H1 (cell line): ENCODE measurements around the gene C2orf76. TPM values are rescaled to one million over a fixed set of nuclear protein-coding genes. Genes with fewer than 3 reads are reported as not detected.

Experiments
- CTCF ChIA-PET: fragments of 300-600 bp; sonication (Branson Sonifier 250); formaldehyde crosslinking; loops from one replicate; lab custom pipeline; 2021; ENCODE audit not compliant: partially characterized antibody; lab: Charles Lee
- POLR2A ChIA-PET: fragments of 300-600 bp; sonication (Branson Sonifier 250); formaldehyde crosslinking; loops from one replicate; lab custom pipeline; 2021; ENCODE audit warnings: inconsistent platforms; ENCODE audit not compliant: partially characterized antibody; lab: Charles Lee
- DNase-seq, 2 experiments: peaks; one replicate each; pipeline versions ENCODE4 v3.0.0 to v3.0.0-alpha.2; 2010 to 2022; ENCODE audit warnings: low spot score in 2 of 2, low read depth in 1 of 2, mixed read lengths in 1 of 2
- FAIRE-seq: peaks from 2 replicates; lab custom pipeline; 2011; peaks lifted over from hg19 to GRCh38; lab: Jason Lieb, UNC
- H2AFZ ChIP-seq: 2 replicates; pipeline ENCODE4 v1.8.1; 2012; ENCODE audit warnings: low read length, inconsistent platforms
- H2AK5ac ChIP-seq: 2 replicates; pipeline ENCODE4 v1.6.1; 2013; ENCODE audit warnings: low read depth, low read length
- H2BK120ac ChIP-seq: replicated peaks from 2 replicates; pipeline ENCODE3; 2013; ENCODE audit warnings: low read depth, low read length, inconsistent platforms
- H2BK12ac ChIP-seq: 2 replicates; pipeline ENCODE4 v1.6.1; 2013; ENCODE audit warnings: low read depth, low read length
- H2BK15ac ChIP-seq: 2 replicates; pipeline ENCODE4 v1.6.1; 2013; ENCODE audit warnings: low read length
- H2BK20ac ChIP-seq: 2 replicates; pipeline ENCODE4 v1.6.1; 2013; ENCODE audit warnings: low read length
- H2BK5ac ChIP-seq: 2 replicates; pipeline ENCODE4 v1.6.1; 2013; ENCODE audit warnings: low read depth, low read length
- H3K14ac ChIP-seq: 2 replicates; pipeline ENCODE4 v1.6.1; 2013; ENCODE audit warnings: inconsistent platforms; ENCODE audit not compliant: insufficient read length
- H3K18ac ChIP-seq: 2 replicates; pipeline ENCODE4 v1.6.1; 2013; ENCODE audit warnings: low read length; ENCODE audit errors: extremely low read depth
- H3K23ac ChIP-seq: 2 replicates; pipeline ENCODE4 v1.6.1; 2013; ENCODE audit warnings: inconsistent platforms; ENCODE audit not compliant: insufficient read length
- H3K23me2 ChIP-seq: 2 replicates; pipeline ENCODE4 v1.6.1; 2013; ENCODE audit warnings: low read depth, low read length
- H3K27ac ChIP-seq: 2 replicates; pipeline ENCODE4 v1.6.1; 2011; ENCODE audit warnings: low read depth, low read length, inconsistent platforms
- H3K27me3 ChIP-seq, 4 experiments: replicated peaks in 1 of 4; 1 replicate in 1 of 4; 2 replicates in 3 of 4; pipeline versions ENCODE4 v1.6.1 to v1.8.1; 2011 to 2013; ENCODE audit warnings: low read length in 3 of 4, mild to moderate bottlenecking in 3 of 4, inconsistent platforms in 2 of 4, mixed read lengths in 2 of 4, moderate library complexity in 1 of 4; ENCODE audit not compliant: control insufficient read depth in 3 of 4, insufficient read depth in 3 of 4; ENCODE audit errors: extremely low read depth in 1 of 4
- H3K36me3 ChIP-seq, 4 experiments: 2 replicates each; pipeline versions ENCODE4 v1.6.1 to v1.8.1; 2011 to 2013; ENCODE audit warnings: mild to moderate bottlenecking in 4 of 4, low read length in 3 of 4, moderate library complexity in 2 of 4, control low read depth in 1 of 4, inconsistent platforms in 1 of 4; ENCODE audit not compliant: insufficient read depth in 4 of 4, control insufficient read depth in 2 of 4
- H3K4ac ChIP-seq: replicated peaks from 2 replicates; pipeline ENCODE3; 2013; ENCODE audit warnings: low read length, low read depth, mixed read lengths, inconsistent platforms; ENCODE audit not compliant: insufficient read length
- H3K4me1 ChIP-seq, 4 experiments: replicated peaks in 1 of 4; 1 replicate in 1 of 4; 2 replicates in 3 of 4; pipeline versions ENCODE4 v1.6.1 to v1.8.1; 2011 to 2013; ENCODE audit warnings: low read length in 3 of 4, inconsistent platforms in 2 of 4, mixed read lengths in 1 of 4; ENCODE audit not compliant: insufficient read depth in 4 of 4, control insufficient read depth in 3 of 4
- H3K4me2 ChIP-seq, 2 experiments: 2 replicates each; pipeline versions ENCODE4 v1.6.1 to v1.8.1; 2011 to 2013; ENCODE audit warnings: low read depth in 2 of 2, low read length in 2 of 2, control low read depth in 1 of 2, inconsistent platforms in 1 of 2, mild to moderate bottlenecking in 1 of 2; ENCODE audit not compliant: insufficient read depth in 1 of 2
- H3K4me3 ChIP-seq, 4 experiments: fragments of 200-600, 300-600 bp in 1 of 4; sonication (generic), shearing (Covaris generic), sonication (Bioruptor Twin) in 1 of 4; 2 replicates each; pipeline versions ENCODE4 v1.5.1 to v1.8.1; 2011 to 2016; ENCODE audit warnings: low read length in 4 of 4, low read depth in 3 of 4, control low read depth in 2 of 4, inconsistent platforms in 2 of 4, mild to moderate bottlenecking in 2 of 4, mixed read lengths in 1 of 4, moderate library complexity in 1 of 4; ENCODE audit not compliant: insufficient read depth in 2 of 4; ENCODE audit errors: extremely low read depth in 1 of 4
- H3K56ac ChIP-seq: replicated peaks from 2 replicates; pipeline ENCODE3; 2013; ENCODE audit warnings: low read depth, mild to moderate bottlenecking, mixed read lengths, low read length, inconsistent platforms; ENCODE audit not compliant: insufficient read length
- H3K79me1 ChIP-seq: 2 replicates; pipeline ENCODE4 v1.6.1; 2013; ENCODE audit warnings: low read depth, low read length, control low read depth
- H3K79me2 ChIP-seq, 2 experiments: 2 replicates each; pipeline versions ENCODE4 v1.6.1 to v1.8.1; 2012 to 2013; ENCODE audit warnings: low read length in 2 of 2, mild to moderate bottlenecking in 2 of 2, inconsistent platforms in 1 of 2; ENCODE audit not compliant: insufficient read depth in 2 of 2, control insufficient read depth in 1 of 2
- H3K9ac ChIP-seq, 4 experiments: replicated peaks in 1 of 4; 1 replicate in 1 of 4; 2 replicates in 3 of 4; pipeline versions ENCODE4 v1.6.1 to v1.8.1; 2011 to 2013; ENCODE audit warnings: low read depth in 3 of 4, low read length in 3 of 4, control low read depth in 2 of 4, mild to moderate bottlenecking in 2 of 4, moderate library complexity in 2 of 4, inconsistent platforms in 1 of 4; ENCODE audit errors: extremely low read depth in 1 of 4
- H3K9me3 ChIP-seq, 2 experiments: 2 replicates each; pipeline versions ENCODE4 v1.6.1 to v1.8.1; 2012 to 2013; ENCODE audit warnings: mild to moderate bottlenecking in 2 of 2, moderate library complexity in 2 of 2, control low read depth in 1 of 2, inconsistent platforms in 1 of 2, low read depth in 1 of 2, low read length in 1 of 2, mixed read lengths in 1 of 2; ENCODE audit not compliant: insufficient read depth in 2 of 2
- H4K20me1 ChIP-seq, 2 experiments: replicated peaks in 1 of 2; 2 replicates each; pipeline versions ENCODE3 to v1.8.1; 2011 to 2013; ENCODE audit warnings: inconsistent platforms in 2 of 2, low read length in 2 of 2, mild to moderate bottlenecking in 1 of 2; ENCODE audit not compliant: insufficient read depth in 2 of 2, control insufficient read depth in 1 of 2
- H4K5ac ChIP-seq: 2 replicates; pipeline ENCODE4 v1.6.1; 2013; ENCODE audit warnings: low read length, low read depth, mixed read lengths, inconsistent platforms; ENCODE audit not compliant: insufficient read length
- H4K8ac ChIP-seq: 2 replicates; pipeline ENCODE4 v1.8.0; 2013; ENCODE audit warnings: mild to moderate bottlenecking, moderate library complexity, low read length, inconsistent platforms; ENCODE audit not compliant: insufficient read depth; ENCODE audit errors: extremely low read depth
- H4K91ac ChIP-seq: replicated peaks from 2 replicates; pipeline ENCODE3; 2013; ENCODE audit warnings: low read length, mixed read lengths, inconsistent platforms; ENCODE audit not compliant: insufficient read length
- HDAC6 ChIP-seq: IDR thresholded peaks from one replicate; pipeline ENCODE4 v1.7.1; 2012; ENCODE audit warnings: low read depth, mild to moderate bottlenecking, inconsistent platforms, low read length, moderate library complexity
- SIX5 ChIP-seq: IDR thresholded peaks from 2 replicates; pipeline ENCODE4 v1.6.1; 2011; ENCODE audit warnings: mild to moderate bottlenecking, low read depth, low read length
- SP4 ChIP-seq: IDR thresholded peaks from 2 replicates; pipeline ENCODE4 v1.6.1; 2012; ENCODE audit warnings: low read length, inconsistent platforms
- TAF7 ChIP-seq: optimal IDR thresholded peaks from 2 replicates; pipeline ENCODE3; 2011; ENCODE audit warnings: low read depth, mild to moderate bottlenecking, inconsistent platforms, low read length, moderate library complexity, borderline replicate concordance
- WGBS, 2 experiments: shearing (Covaris generic) in 1 of 2; methylation state at CpG; one replicate each; pipeline versions ENCODE4 v1.1.6 to v1.1.7; 2013 to 2015; ENCODE audit warnings: low lambda C conversion rate in 2 of 2, mixed read lengths in 2 of 2, inconsistent platforms in 1 of 2, low coverage in 1 of 2, missing lambda C conversion rate in 1 of 2; ENCODE audit not compliant: insufficient replicate concordance in 2 of 2, insufficient coverage in 1 of 2, insufficient read length in 1 of 2; ENCODE audit errors: extremely low coverage in 1 of 2, missing lambda C conversion rate in 1 of 2; 5-methylcytosine and 5-hydroxymethylcytosine counted together
- polyA plus RNA-seq, 7 experiments: library from polyadenylated mRNA; depleted of rRNA in 3 of 7; stranded (reverse) in 5 of 7; unstranded in 2 of 7; fragments of >200 nt in 5 of 7; fragments of 200-250 nt in 2 of 7; gene quantifications; 1 replicate in 5 of 7; 2 replicates in 1 of 7; 4 replicates in 1 of 7; pipeline versions ENCODE4 v1.2.1 to v1.2.3, GENCODE V29; 2011 to 2013; ENCODE audit warnings: missing spikeins in 2 of 7, mixed read lengths in 2 of 7
- total RNA-seq: library from RNA; stranded (reverse); fragmentation: NEBNext Ultra II Directional; extraction: Animal tissue kit (Norgen Biotek cat#: 25700); gene quantifications from 2 replicates; pipeline ENCODE4 v1.2.1, GENCODE V29; 2021

C2orf76 gene
- total and polyA plus RNA-seq, 2 of the 8 experiments (the other 6 are each of a cell fraction or from before 2014, with no cell fraction given), result 4.4 to 5.0 TPM

- Histone ChIP-seq H2BK20ac (0 out of 2 replicates have a peak overlapping the region, but pooled peaks have one; percentile 87), H3K4me2 (0 out of 4 replicates have a peak overlapping the region, but pooled peaks of 1 of the 2 experiments have one; percentile 81)
- 87% methylated on average over 9 of the region's 9 CpGs; no CpG with 5 or more reads in 1 of the 2 experiments for WGBS, 2 experiments
Observed at GRCh38 chr2:119257198-119257597, 109.4 kb downstream of the C2orf76 start.

More at GRCh38 chr2:119257198-119257597, 109.4 kb downstream of the C2orf76 start:
- no peak overlapping the region for H3K23ac ChIP-seq
- FAIRE-seq (no peak), DNase-seq (no peak)
- H2BK12ac ChIP-seq, result peak overlapping the region; percentile 5; the same call in 1 of the 2 replicates
- H2BK5ac ChIP-seq, result no peak overlapping the region
- no peak overlapping the region for H3K9ac ChIP-seq
- 0 out of 2 replicates have a peak overlapping the region, but pooled peaks have one; percentile 40 for H2BK15ac ChIP-seq
- no peaks in the 10 kb centered on the region for H3K79me1 ChIP-seq
- H3K18ac ChIP-seq, result peak overlapping the region; percentile 4; the same call in 1 of the 2 replicates
- no peak overlapping the region for H2AFZ ChIP-seq
- H3K4me3 ChIP-seq, result no peak overlapping the region
- ChIA-PET POLR2A (no interaction called here), CTCF (interaction anchor here (2.2 kb wide), 1 partner anchor 22 kb away, joined by 6 read pairs; no protein-coding TSS in a partner anchor)
- TF ChIP-seq TAF7 (no peak), SP4 (no peak), SIX5 (no peak), HDAC6 (no peak)
- no peak overlapping the region for H3K14ac ChIP-seq
- no peak overlapping the region for H2AK5ac ChIP-seq
- no peak overlapping the region for H3K56ac ChIP-seq
- H3K36me3 ChIP-seq, result peaks cover 0 to 5% (median under 1%) of the 10 kb centered on the region in 4 experiments; a peak in 1 of 8 replicates
- H4K20me1 ChIP-seq, result peaks cover 0 to under 1% of the 10 kb centered on the region in 2 experiments
- no peak overlapping the region for H4K8ac ChIP-seq
- no peak overlapping the region for H3K4ac ChIP-seq
- H4K5ac ChIP-seq, result no peak overlapping the region
- peak overlapping the region; percentile 1 for H4K91ac ChIP-seq
- H3K9me3 ChIP-seq, result no peaks in the 10 kb centered on the region
- H3K27ac ChIP-seq, result peak overlapping the region; percentile 53; the same call in 1 of the 2 replicates
- H3K79me2 ChIP-seq, result no peaks in the 10 kb centered on the region
- peaks cover 17 to 35% (median 26%) of the 10 kb centered on the region in 4 experiments for H3K4me1 ChIP-seq
- H3K27me3 ChIP-seq, result no peaks in the 10 kb centered on the region
- no peaks in the 10 kb centered on the region for H3K23me2 ChIP-seq
- H2BK120ac ChIP-seq, result peak overlapping the region; percentile 29
